Glomerular visceral epithelial cell (primary cell): ENCODE results near the gene PPP1R3C.

Experiments
- DNase-seq: peaks from one replicate; pipeline ENCODE4 v3.0.0-alpha.2; 2016; ENCODE audit errors: extremely low spot score

The PPP1R3C gene

GRCh38 chr10:91632671-91633550 is at the start of gene PPP1R3C:
TSS of gene PPP1R3C (minus strand) at chr10:91633071. CDS start at chr10:91632969, 102 bp downstream.
- DNase-seq: peak; percentile 94

DNA sequence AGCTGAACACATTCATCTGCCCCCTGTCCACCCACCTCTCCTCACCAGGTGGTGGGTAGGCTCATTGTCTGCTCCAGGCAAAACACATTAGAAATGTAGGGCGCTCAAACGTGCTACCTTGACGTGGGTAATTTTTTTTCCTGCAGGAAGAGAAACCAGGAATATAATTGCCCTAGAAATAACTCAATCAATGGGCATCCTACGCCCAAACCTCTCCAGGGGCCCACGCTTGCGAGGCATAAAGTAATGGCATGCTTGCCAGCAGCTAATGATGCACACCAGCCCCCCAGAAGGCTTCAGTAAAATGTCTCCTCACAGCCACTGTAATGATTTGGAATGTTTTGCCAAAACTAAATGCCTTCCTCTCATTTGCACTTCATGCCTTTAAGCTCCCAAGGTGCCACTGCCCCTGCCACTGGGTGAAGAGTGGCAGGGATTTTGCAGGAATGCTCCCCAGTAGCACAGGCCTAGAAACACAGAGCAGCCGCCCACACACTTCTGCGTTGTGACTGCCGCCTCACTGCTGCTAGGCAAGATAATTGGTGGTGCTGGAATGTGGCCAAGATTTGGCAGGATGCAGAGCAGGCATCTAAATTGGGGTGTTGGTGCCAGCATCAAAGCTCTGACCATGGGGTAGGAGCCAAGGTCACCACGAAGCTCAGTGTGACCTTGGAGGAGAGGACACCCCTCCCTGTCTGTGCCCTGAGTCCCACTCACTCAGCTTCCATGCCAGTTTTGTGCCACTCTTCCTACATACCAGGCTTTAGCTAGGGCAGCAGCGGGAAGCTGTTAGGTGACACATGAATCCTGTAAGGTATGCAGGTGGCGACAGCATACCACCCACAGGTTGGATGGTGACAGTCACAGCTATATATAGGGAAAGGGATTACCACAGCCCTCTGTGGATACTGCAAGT is 48.7 kb upstream of the PPP1R3C start:
- DNase-seq: peak; percentile 29

DNA sequence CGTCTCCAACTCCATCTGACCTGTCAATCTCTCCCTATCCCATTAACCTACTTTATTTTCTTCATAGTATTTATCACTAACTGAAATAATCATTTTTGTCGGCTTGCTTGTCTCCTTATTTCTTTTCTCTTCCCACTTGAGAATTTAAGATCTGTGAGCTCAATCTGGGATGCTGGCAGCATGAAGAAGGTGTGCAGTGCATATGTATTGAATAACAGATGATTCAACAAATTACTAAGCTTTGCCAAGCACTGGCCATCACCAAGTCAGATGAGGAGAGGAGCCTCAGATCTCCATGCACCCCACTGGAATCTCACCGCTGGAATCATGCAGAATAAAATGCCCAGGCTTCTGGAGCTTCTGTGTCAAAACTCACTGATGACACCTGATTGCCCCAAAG is 47.6 kb upstream of the PPP1R3C start:
- DNase-seq: no peak

DNA sequence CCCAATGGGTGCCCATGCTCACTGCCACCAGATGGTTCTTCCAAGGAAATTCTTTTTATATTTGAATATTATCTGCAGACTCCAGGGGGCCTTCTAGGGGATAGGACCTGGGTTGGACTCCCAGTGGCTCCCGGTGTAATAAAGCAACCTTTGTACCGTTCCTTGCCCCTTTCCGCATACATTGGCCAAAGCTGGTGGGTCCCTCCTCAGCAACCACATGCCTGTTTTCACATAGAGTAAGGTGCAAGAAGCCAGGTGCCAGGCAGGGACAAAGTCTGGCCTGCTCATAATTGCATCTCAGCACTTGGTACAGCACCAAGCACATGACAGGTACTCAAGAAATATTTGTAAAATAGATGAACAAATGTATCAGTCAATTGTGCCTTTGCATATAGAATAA is 46.4 kb upstream of the PPP1R3C start:
- no peak for DNase-seq

DNA sequence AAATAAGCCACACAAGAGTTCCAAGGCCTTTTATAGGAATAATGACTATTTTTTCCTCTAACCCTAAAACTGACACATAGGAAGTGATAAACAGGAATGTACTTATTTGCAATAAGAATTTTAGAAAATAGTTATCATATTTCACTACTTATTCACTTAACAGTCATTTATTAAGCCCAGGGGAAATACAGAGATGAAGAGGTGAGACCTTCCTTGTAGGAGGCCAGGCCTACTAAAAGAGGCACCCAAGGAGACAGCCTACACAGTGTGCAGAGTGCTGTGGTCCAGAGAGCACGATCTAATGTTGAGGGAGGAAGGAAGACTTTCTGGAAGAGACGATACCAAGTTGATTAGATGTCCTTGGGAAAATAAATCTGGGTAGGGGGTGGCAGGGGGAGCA is 45.0 kb upstream of the PPP1R3C start:
- no peak for DNase-seq

DNA sequence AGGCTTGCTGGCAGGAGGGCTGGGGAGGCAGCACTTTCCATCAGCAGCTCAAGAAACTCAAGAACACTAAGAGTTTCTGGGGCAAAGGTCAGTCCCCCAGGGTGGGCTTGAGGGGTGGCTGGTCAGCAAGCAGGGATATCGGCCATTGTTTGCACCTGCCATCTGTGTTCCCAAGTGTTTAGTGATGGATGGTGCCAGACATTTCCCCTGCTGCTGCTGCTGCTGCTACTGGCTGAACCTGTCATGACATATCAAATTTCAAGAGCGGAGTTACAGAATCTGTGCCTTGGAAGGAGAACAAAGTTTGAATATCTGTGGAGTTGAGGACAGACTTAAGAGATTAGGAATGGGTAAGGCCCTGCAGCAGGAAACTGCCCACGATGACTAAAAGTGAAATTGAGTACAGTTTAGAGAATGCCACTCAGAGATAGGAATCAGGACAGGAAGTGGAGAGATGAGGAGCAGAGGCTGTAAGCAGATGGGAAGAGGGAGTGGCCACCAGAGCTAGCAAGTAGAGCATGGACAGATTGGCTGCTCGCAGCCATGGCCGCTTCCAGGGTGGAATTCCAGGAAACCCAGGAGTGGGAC is 39.2 kb upstream of the PPP1R3C start:
- peak; percentile 26 for DNase-seq

GRCh38 chr10:91668913-91669312 is 36.0 kb upstream of the PPP1R3C start:
- DNase-seq: no peak

- DNase-seq: no peak
These were observed 33.0 kb upstream of the PPP1R3C start for GRCh38 chr10:91665842-91666241.

GRCh38 chr10:91664426-91664825 is 31.6 kb upstream of the PPP1R3C start:
- no peak for DNase-seq

DNA sequence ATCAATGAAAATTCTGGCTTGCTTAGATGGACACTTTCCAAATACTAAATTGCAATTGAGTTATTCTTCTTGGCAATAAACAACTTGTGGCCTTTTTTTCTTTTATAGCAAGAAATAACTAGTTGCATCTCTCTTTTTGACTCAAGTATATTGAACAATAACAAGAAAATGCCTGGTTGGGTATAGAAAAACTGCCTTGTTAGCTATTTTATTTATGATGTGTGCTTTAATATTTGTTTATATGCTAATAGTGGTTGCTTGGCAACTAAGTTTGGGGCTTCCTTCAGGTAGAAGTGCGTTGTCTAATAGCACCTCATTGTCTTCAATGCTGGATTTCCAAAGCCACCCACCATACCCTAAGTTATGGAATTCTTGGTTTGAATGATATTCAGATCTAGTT is 30.1 kb upstream of the PPP1R3C start:
- no peak for DNase-seq

- DNase-seq: peak; percentile 82
These were observed 20.5 kb upstream of the PPP1R3C start for GRCh38 chr10:91653219-91653870.

GRCh38 chr10:91652364-91652763 is 19.5 kb upstream of the PPP1R3C start:
- peak; percentile 98 for DNase-seq

GRCh38 chr10:91643700-91644099 is 10.8 kb upstream of the PPP1R3C start:
- DNase-seq: peak; percentile 29

- DNase-seq: peak; percentile 49
These were observed 10.2 kb upstream of the PPP1R3C start for GRCh38 chr10:91642831-91643692.

- DNase-seq: no peak
These were observed 4.0 kb upstream of the PPP1R3C start for GRCh38 chr10:91636892-91637291.

DNA sequence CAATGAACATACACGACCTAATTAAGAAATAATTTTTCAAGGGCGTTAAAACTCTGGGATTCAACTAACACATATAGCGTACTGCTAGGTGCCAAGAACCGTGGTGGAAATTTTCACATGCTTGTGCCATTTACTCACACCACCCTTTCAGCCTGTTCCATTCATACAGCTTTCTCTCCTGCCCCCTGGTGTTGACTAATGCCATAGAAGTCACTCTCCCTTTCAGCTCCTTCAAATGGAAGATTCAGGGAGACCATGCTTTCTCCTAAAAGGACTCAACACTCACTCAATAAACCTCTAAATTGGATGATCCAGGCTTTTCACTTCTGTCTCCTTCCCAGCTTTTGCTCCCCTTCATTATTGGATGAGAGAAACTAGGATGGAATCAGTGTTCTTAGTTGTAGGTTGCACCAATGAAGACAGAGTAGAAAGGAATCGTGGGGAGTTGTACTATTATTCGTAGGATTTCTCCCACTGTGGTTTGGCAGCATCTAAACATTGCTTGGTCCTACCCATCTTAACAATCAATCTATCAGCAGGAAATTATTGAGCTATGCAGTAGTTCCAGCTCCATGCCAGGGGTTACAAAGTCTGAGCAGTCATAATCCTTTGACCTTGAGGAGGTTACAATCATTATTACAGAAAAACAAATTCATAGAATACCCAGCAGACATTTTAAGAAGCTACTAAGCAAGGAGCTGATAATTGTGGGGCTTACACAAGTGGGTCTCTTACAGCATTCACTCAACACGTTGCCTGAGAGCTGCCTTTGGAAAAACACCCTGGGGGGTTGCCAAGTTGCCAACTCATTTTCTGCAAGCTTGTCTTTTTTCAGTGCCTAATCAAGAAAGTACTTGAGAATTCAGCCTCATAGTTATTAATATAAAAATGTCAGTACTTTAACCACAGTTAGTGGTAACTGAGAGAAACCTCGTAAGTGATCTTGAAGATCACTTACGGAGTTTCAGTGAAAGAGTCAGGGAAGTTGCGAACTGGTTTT is 2.8 kb upstream of the PPP1R3C start:
- DNase-seq: peak; percentile 68

GRCh38 chr10:91634898-91635297 is 2.0 kb upstream of the PPP1R3C start:
- no peak for DNase-seq

DNA sequence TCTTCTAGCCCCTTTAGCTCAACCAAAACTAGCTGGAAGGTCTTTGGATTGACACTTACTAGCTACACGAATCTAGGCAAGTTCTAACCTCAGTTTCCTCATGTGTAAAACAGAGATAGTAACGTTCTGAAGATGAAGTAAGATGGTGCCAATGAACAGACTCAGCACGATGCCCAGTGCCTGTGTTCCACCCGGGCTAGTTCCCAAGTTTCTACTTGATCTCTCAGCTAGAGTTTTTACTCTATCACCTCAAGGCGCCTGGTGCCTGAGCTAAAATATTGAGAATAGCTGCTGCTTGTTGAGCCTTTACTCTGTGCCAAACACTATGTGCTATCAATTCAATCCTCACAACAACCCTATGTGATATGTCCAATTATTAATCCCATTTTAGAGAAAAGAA is 1.4 kb upstream of the PPP1R3C start:
- no peak for DNase-seq

DNA sequence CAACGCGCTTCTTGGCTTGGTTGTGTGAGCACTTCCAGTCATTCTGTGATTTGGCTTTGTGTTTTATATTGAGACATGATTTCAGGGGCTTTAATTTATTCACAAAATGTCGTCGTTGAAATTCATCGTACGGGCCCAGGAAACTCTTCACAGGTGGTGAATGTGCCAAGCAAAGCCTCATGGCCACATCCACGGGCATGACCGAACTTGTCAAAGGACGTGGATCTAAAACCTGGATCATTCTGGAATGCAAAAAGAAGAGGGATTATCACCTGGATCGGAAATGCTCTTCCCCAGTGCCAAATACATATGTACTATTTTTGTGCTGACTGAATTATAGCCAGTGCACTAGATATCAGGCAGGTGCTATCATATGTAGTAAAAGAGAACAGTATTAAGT is 2.2 kb downstream of the PPP1R3C start:
- no peak for DNase-seq
